ENCODE data around the gene CAB39L.

The CAB39L gene

GRCh38 chr13:49419276-49419675, 24.6 kb downstream of the CAB39L start:
- DNase-seq (ENCODE audit: low read depth), result no peak
- no peak for TF ChIP-seq CTCF (IDR thresholded peaks at IDR 0.05; ENCODE audit: control insufficient read depth, insufficient read depth, low read depth, low read length, missing control alignments)
- no peak overlapping the region for H3K4me3 ChIP-seq (ENCODE audit: control insufficient read depth, low read depth, low read length)

- TF ChIP-seq CTCF (IDR thresholded peaks at IDR 0.05; ENCODE audit: control insufficient read depth, insufficient read depth, low read depth, low read length, missing control alignments), result no peak
- DNase-seq (ENCODE audit: low read depth), result no peak
- no peak overlapping the region for H3K4me3 ChIP-seq (ENCODE audit: control insufficient read depth, low read depth, low read length)
Measured at GRCh38 chr13:49418206-49418605, 25.7 kb downstream of the CAB39L start.

GRCh38 chr13:49417161-49417560, 26.7 kb downstream of the CAB39L start:
- DNase-seq (ENCODE audit: low read depth), result no peak
- no peak for TF ChIP-seq CTCF (IDR thresholded peaks at IDR 0.05; ENCODE audit: control insufficient read depth, insufficient read depth, low read depth, low read length, missing control alignments)
- no peak overlapping the region for H3K4me3 ChIP-seq (ENCODE audit: control insufficient read depth, low read depth, low read length)

- no peak overlapping the region for H3K4me3 ChIP-seq (ENCODE audit: control insufficient read depth, low read depth, low read length)
- no peak for TF ChIP-seq CTCF (IDR thresholded peaks at IDR 0.05; ENCODE audit: control insufficient read depth, insufficient read depth, low read depth, low read length, missing control alignments)
- no peak for DNase-seq (ENCODE audit: low read depth)
Measured at GRCh38 chr13:49412749-49413148, 31.1 kb downstream of the CAB39L start.

- TF ChIP-seq CTCF (IDR thresholded peaks at IDR 0.05; ENCODE audit: control insufficient read depth, insufficient read depth, low read depth, low read length, missing control alignments), result no peak
- H3K4me3 ChIP-seq (ENCODE audit: control insufficient read depth, low read depth, low read length), result no peak overlapping the region
- DNase-seq (ENCODE audit: low read depth), result no peak
Measured at GRCh38 chr13:49411353-49411752, 32.5 kb downstream of the CAB39L start.

- no peak for DNase-seq (ENCODE audit: low read depth)
- H3K4me3 ChIP-seq (ENCODE audit: control insufficient read depth, low read depth, low read length), result no peak overlapping the region
- TF ChIP-seq CTCF (IDR thresholded peaks at IDR 0.05; ENCODE audit: control insufficient read depth, insufficient read depth, low read depth, low read length, missing control alignments), result no peak
Measured at GRCh38 chr13:49410477-49410876, 33.4 kb downstream of the CAB39L start.

GRCh38 chr13:49410006-49410405, 33.9 kb downstream of the CAB39L start:
- no peak for TF ChIP-seq CTCF (IDR thresholded peaks at IDR 0.05; ENCODE audit: control insufficient read depth, insufficient read depth, low read depth, low read length, missing control alignments)
- no peak for DNase-seq (ENCODE audit: low read depth)
- no peak overlapping the region for H3K4me3 ChIP-seq (ENCODE audit: control insufficient read depth, low read depth, low read length)

Data from AG09309 (cell line).